Panc1 (cell line): Measurements from ENCODE around the gene C18orf32. TPM values are rescaled to one million over a fixed set of nuclear protein-coding genes. Genes with fewer than 3 reads are reported as not detected.

Experiments used
- ATAC-seq: fragments of 200-7000 bp; cut with Tn5 transposase; 2 replicates; pipeline ENCODE4 v1.9.1; 2020; ENCODE audit warnings: mild to moderate bottlenecking, moderate library complexity
- BruUV-seq: library from RNA; stranded (reverse); fragments of 400-500 nt; replicated peaks from 2 replicates; lab custom pipeline; 2021; lab: Mats Ljungman, UMichigan
- CTCF ChIA-PET: fragments of 300-600 bp; sonication (Branson Sonifier 250); formaldehyde crosslinking; loops from one replicate; lab custom pipeline; 2022; ENCODE audit warnings: antibody characterized with exemption; lab: Charles Lee
- POLR2A ChIA-PET: fragments of 300-600 bp; sonication (Branson Sonifier 250); formaldehyde crosslinking; loops from one replicate; lab custom pipeline; 2022; ENCODE audit warnings: antibody characterized with exemption; lab: Charles Lee
- DNase-seq: peaks from one replicate; pipeline ENCODE4 v3.0.0-alpha.2; 2010; ENCODE audit warnings: low read depth, low spot score
- H3K27ac ChIP-seq: 2 replicates; pipeline ENCODE4 v1.5.1; 2011; ENCODE audit warnings: mild to moderate bottlenecking, low read length, inconsistent platforms
- H3K27me3 ChIP-seq: fragments of 200-500 bp; sonication (Bioruptor generic); 2 replicates; pipeline ENCODE4 v1.6.0; 2014; ENCODE audit warnings: low read length, inconsistent platforms; ENCODE audit not compliant: control insufficient read depth, insufficient read depth
- H3K36me3 ChIP-seq: fragments of 200-500 bp; sonication (Bioruptor generic); 2 replicates; pipeline ENCODE4 v1.5.1; 2014; ENCODE audit warnings: inconsistent platforms, mild to moderate bottlenecking, low read length, moderate library complexity; ENCODE audit not compliant: control insufficient read depth, insufficient read depth
- H3K4me1 ChIP-seq: 2 replicates; pipeline ENCODE4 v1.5.1; 2011; ENCODE audit warnings: inconsistent platforms, mild to moderate bottlenecking, low read length, moderate library complexity; ENCODE audit not compliant: control insufficient read depth, insufficient read depth
- H3K4me3 ChIP-seq, 2 experiments: 2 replicates each; pipeline ENCODE4 v1.5.1; 2011 to 2012; ENCODE audit warnings: low read depth in 2 of 2, low read length in 2 of 2, mild to moderate bottlenecking in 2 of 2, inconsistent platforms in 1 of 2, moderate library complexity in 1 of 2
- H3K9me3 ChIP-seq: fragments of 200-500 bp; sonication (Bioruptor generic); 2 replicates; pipeline ENCODE4 v1.5.1; 2014; ENCODE audit warnings: low read depth, mild to moderate bottlenecking, inconsistent platforms, low read length, moderate library complexity; ENCODE audit not compliant: control insufficient read depth, insufficient read depth
- POLR2AphosphoS5 ChIP-seq: IDR thresholded peaks from 2 replicates; pipeline ENCODE4 v1.6.1; 2012; ENCODE audit warnings: mild to moderate bottlenecking, low read depth, low read length, moderate library complexity
- SIN3A ChIP-seq: IDR thresholded peaks from 2 replicates; pipeline ENCODE4 v1.6.1; 2012; ENCODE audit warnings: low read depth, mild to moderate bottlenecking, low read length, moderate library complexity, borderline replicate concordance; ENCODE audit not compliant: insufficient read depth
- TCF7L2 ChIP-seq: IDR thresholded peaks from 2 replicates; pipeline ENCODE4 v1.6.1; 2011; ENCODE audit warnings: mild to moderate bottlenecking, low read depth, low read length, inconsistent platforms
- in situ Hi-C: cut with HindIII; loops from 2 replicates; pipeline ENCODE4 v1.10.0; 2016; ENCODE audit warnings: low sequenced_read_pairs, low pct_unique_long_range_greater_than_20kb
- intact Hi-C: fragments of 100-400 bp; cut with micrococcal nuclease; formaldehyde crosslinking; loops from one replicate; pipeline ENCODE4 v1.10.0; 2022; ENCODE audit not compliant: unreplicated experiment
- total RNA-seq: library from RNA; stranded (reverse); gene quantifications from one replicate; pipeline ENCODE4 v1.2.1, GENCODE V29; 2021; ENCODE audit not compliant: unreplicated experiment
- TF ChIP-seq, protein P1 (sequence below), 2 experiments: IDR thresholded peaks; 2 replicates each; pipeline ENCODE4 v1.6.1; 2011 to 2012; ENCODE audit warnings: low read depth in 2 of 2, control low read depth in 1 of 2, low read length in 1 of 2, mild to moderate bottlenecking in 1 of 2, moderate library complexity in 1 of 2; ENCODE audit not compliant: insufficient read depth in 1 of 2
- TF ChIP-seq, protein P2 (sequence below): fragments of 450-650 bp; IDR thresholded peaks from 2 replicates; pipeline ENCODE4 v1.5.1; 2017; ENCODE audit warnings: mild to moderate bottlenecking

Gene C18orf32
- total RNA-seq, 1 experiment from 2014 or later, result 38.0 TPM

DNA sequence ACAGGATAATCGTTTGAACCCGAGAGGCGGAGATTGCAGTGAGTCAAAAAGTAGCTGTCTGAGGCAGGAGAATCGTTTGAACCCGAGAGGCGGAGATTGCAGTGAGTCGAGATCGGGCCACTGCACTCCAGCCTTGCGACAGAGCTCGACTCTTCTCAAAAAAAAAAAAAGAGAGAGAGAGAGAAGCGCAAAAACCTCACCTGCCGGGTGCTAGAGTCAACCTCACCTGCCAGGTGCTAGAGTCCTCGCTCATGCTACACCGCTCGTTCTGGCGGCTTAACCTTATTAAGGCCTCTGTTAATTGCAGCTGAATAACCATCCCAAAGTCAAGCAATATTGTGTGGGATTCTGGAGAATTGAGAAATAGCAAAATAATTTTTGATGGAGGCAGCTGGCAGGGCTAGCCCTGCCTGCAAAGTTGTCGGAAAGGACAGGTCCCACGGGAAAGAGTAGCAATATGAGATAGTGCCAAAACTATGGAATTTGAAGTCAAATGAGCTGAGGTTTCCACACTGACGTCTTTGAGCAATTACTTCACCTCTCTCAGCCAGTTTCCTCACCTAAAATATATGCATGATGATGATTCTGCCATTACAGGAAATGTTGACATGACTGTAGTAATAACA is 25.9 kb downstream of the C18orf32 start:
- no peaks in the 10 kb centered on the region for H3K9me3 ChIP-seq

DNA sequence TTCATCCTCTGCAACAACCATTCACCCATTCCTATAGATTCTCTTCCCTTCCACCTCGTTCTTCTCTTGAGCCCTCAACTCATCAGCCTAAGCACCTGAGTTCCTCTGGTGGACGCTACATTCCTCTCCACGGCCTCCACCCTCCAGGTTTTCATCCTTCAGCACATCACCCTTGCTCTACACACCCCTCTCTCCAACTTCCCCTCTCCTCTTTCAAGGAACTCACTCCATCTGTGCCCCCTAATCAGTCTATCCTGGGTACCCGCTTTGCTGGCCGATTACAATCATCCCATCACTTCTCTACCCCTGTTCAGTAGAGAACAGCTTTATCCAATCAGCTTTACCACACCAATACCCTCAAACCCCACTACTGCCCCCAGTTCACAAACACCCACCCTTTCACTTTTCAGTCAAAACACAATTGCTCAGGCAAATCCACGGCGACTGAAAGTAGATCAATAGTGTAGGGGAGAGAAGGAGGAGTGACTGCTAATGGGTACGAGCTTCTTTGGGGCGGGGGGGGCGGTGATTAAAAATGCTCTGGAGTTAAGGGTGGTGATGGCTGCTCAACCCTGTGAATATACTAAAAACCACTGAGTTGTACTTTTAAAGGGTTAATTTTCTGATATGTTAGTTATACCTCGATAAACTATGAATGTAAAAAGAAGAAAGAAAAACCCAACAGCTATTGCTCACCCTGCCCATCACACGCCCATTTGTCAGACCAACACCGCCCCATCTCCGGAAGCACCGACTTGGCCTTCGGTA is 27.4 kb downstream of the C18orf32 start:
- ATAC-seq (peak; percentile 65), DNase-seq (no peak)
- ChIA-PET CTCF (interaction anchor here (0.5 to 0.6 kb wide), 2 partner anchors 21 to 27 kb away, joined by 3 to 5 read pairs; no protein-coding TSS in a partner anchor), POLR2A (interaction anchor here (0.5 kb wide), 2 partner anchors 253 to 515 kb away, joined by 3 read pairs; no protein-coding TSS in a partner anchor)
- no peaks in the 10 kb centered on the region for H3K27me3 ChIP-seq
- BruUV-seq, result no TSS peak
- intact Hi-C loops (no loop called here), in situ Hi-C loops (no loop called here)
- H3K9me3 ChIP-seq, result no peaks in the 10 kb centered on the region
- TF ChIP-seq, protein P1, sequence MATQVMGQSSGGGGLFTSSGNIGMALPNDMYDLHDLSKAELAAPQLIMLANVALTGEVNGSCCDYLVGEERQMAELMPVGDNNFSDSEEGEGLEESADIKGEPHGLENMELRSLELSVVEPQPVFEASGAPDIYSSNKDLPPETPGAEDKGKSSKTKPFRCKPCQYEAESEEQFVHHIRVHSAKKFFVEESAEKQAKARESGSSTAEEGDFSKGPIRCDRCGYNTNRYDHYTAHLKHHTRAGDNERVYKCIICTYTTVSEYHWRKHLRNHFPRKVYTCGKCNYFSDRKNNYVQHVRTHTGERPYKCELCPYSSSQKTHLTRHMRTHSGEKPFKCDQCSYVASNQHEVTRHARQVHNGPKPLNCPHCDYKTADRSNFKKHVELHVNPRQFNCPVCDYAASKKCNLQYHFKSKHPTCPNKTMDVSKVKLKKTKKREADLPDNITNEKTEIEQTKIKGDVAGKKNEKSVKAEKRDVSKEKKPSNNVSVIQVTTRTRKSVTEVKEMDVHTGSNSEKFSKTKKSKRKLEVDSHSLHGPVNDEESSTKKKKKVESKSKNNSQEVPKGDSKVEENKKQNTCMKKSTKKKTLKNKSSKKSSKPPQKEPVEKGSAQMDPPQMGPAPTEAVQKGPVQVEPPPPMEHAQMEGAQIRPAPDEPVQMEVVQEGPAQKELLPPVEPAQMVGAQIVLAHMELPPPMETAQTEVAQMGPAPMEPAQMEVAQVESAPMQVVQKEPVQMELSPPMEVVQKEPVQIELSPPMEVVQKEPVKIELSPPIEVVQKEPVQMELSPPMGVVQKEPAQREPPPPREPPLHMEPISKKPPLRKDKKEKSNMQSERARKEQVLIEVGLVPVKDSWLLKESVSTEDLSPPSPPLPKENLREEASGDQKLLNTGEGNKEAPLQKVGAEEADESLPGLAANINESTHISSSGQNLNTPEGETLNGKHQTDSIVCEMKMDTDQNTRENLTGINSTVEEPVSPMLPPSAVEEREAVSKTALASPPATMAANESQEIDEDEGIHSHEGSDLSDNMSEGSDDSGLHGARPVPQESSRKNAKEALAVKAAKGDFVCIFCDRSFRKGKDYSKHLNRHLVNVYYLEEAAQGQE (IDR thresholded peaks at IDR 0.05; ENCODE audit: insufficient read depth in 1 of 2, low read depth in 2 of 2, low read length in 1 of 2), result no peak
- TF ChIP-seq TCF7L2 (no peak), SIN3A (no peak), POLR2AphosphoS5 (no peak)
- TF ChIP-seq, protein P2, sequence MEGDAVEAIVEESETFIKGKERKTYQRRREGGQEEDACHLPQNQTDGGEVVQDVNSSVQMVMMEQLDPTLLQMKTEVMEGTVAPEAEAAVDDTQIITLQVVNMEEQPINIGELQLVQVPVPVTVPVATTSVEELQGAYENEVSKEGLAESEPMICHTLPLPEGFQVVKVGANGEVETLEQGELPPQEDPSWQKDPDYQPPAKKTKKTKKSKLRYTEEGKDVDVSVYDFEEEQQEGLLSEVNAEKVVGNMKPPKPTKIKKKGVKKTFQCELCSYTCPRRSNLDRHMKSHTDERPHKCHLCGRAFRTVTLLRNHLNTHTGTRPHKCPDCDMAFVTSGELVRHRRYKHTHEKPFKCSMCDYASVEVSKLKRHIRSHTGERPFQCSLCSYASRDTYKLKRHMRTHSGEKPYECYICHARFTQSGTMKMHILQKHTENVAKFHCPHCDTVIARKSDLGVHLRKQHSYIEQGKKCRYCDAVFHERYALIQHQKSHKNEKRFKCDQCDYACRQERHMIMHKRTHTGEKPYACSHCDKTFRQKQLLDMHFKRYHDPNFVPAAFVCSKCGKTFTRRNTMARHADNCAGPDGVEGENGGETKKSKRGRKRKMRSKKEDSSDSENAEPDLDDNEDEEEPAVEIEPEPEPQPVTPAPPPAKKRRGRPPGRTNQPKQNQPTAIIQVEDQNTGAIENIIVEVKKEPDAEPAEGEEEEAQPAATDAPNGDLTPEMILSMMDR, result no peak
- no peaks in the 10 kb centered on the region; the same call in 1 of the 2 replicates for H3K36me3 ChIP-seq
- H3K4me1 ChIP-seq, result peaks cover 4% of the 10 kb centered on the region; the same call in 1 of the 2 replicates
- peak overlapping the region; percentile 29; the same call in 1 of the 2 replicates for H3K27ac ChIP-seq
- peak overlapping the region; percentile 73 to 83 for H3K4me3 ChIP-seq

More for the DNA sequence above, 25.9 kb downstream of the C18orf32 start:
- Histone ChIP-seq H3K36me3 (no peaks in the 10 kb centered on the region; the same call in 1 of the 2 replicates), H3K4me3 (peak overlapping the region; percentile 73 to 83), H3K27ac (peak overlapping the region; percentile 46), H3K4me1 (peaks cover 4% of the 10 kb centered on the region; the same call in 1 of the 2 replicates), H3K27me3 (no peaks in the 10 kb centered on the region)
- TF ChIP-seq POLR2AphosphoS5, result no peak
- TF ChIP-seq, protein P1 (IDR thresholded peaks at IDR 0.05; ENCODE audit: insufficient read depth in 1 of 2, low read depth in 2 of 2, low read length in 1 of 2), result no peak
- TF ChIP-seq, protein P2, result no peak
- no peak for TF ChIP-seq TCF7L2
- TF ChIP-seq SIN3A, result no peak
- ChIA-PET CTCF (no interaction called here), POLR2A (interaction anchor here (0.7 kb wide), 1 partner anchor 8 kb away, joined by 4 read pairs; no protein-coding TSS in a partner anchor)
- intact Hi-C loops (no loop called here), in situ Hi-C loops (no loop called here)
- TSS peak; percentile 99 for BruUV-seq
- ATAC-seq, result no peak
- DNase-seq, result no peak
